GM12873 (cell line): Measurements from ENCODE around the gene WDR62.

Experiments used
- CTCF ChIP-seq: IDR thresholded peaks from 2 replicates; pipeline ENCODE4 v1.5.1; 2012; ENCODE audit warnings: low read depth, mild to moderate bottlenecking, moderate library complexity, low read length, control low read depth; ENCODE audit not compliant: insufficient read depth; ENCODE audit errors: missing control alignments

Gene WDR62

GRCh38 chr19:36136964-36137686, 82.4 kb downstream of the WDR62 start:
- TF ChIP-seq CTCF, result no peak

GRCh38 chr19:36139120-36139472, 84.4 kb downstream of the WDR62 start:
- TF ChIP-seq CTCF, result no peak

GRCh38 chr19:36139473-36140303, 85.0 kb downstream of the WDR62 start, which contains the start of gene CAPNS1:
TSS of gene CAPNS1 (plus strand) at chr19:36140066. CDS start at chr19:36141012, 946 bp downstream.
- TF ChIP-seq CTCF, result peak; percentile 36

- no peak for TF ChIP-seq CTCF
Observed at GRCh38 chr19:36140304-36141038, 85.8 kb downstream of the WDR62 start.

GRCh38 chr19:36141039-36141927, 86.6 kb downstream of the WDR62 start:
- TF ChIP-seq CTCF, result no peak

- no peak for TF ChIP-seq CTCF
Observed at GRCh38 chr19:36142046-36142445, 87.3 kb downstream of the WDR62 start.

- no peak for TF ChIP-seq CTCF
Observed at GRCh38 chr19:36142496-36142895, 87.8 kb downstream of the WDR62 start.
